Neural progenitor cell (in vitro differentiated cells): Measurements from ENCODE around the gene DAAM2. TPM values are rescaled to one million over a fixed set of nuclear protein-coding genes. Genes with fewer than 3 reads are reported as not detected.

Experiments
- DNase-seq: peaks from one replicate; pipeline ENCODE4 v3.0.0-alpha.2; 2016; ENCODE audit warnings: low spot score
- H2AFZ ChIP-seq: fragments of 200-600 bp; sonication (generic); replicated peaks from 2 replicates; pipeline ENCODE4 v1.6.1; 2016; ENCODE audit warnings: antibody characterized with exemption
- H3F3A ChIP-seq: fragments of 200-600 bp; sonication (generic); 2 replicates; pipeline ENCODE4 v1.6.1; 2016; ENCODE audit warnings: antibody characterized with exemption, low read depth
- H3K27ac ChIP-seq: fragments of 200-600 bp; sonication (generic); 2 replicates; pipeline ENCODE4 v1.5.1; 2016; ENCODE audit warnings: mild to moderate bottlenecking
- H3K27me3 ChIP-seq: fragments of 200-600 bp; sonication (generic); 2 replicates; pipeline ENCODE4 v1.6.1; 2016; ENCODE audit warnings: mild to moderate bottlenecking, moderate library complexity
- H3K36me3 ChIP-seq: fragments of 200-600 bp; sonication (generic); 2 replicates; pipeline ENCODE4 v1.5.1; 2016
- H3K4me1 ChIP-seq: fragments of 200-600 bp; sonication (generic); 2 replicates; pipeline ENCODE4 v1.6.1; 2016; ENCODE audit warnings: mixed run types
- H3K4me2 ChIP-seq: fragments of 200-600 bp; sonication (generic); 2 replicates; pipeline ENCODE4 v1.6.1; 2016
- H3K4me3 ChIP-seq: fragments of 200-600 bp; sonication (generic); 2 replicates; pipeline ENCODE4 v1.5.1; 2016
- H3K79me2 ChIP-seq: fragments of 200-600 bp; sonication (generic); 2 replicates; pipeline ENCODE4 v1.6.1; 2016; ENCODE audit warnings: low read depth
- H3K9ac ChIP-seq: fragments of 200-600 bp; sonication (generic); 2 replicates; pipeline ENCODE4 v1.6.1; 2016
- H3K9me3 ChIP-seq: fragments of 200-600 bp; sonication (generic); 2 replicates; pipeline ENCODE4 v1.5.1; 2016; ENCODE audit warnings: low read depth
- H4K20me1 ChIP-seq: fragments of 200-600 bp; sonication (generic); 2 replicates; pipeline ENCODE4 v1.6.1; 2016; ENCODE audit warnings: low read depth
- H3K27ac Mint-ChIP-seq: 3 replicates; pipeline ENCODE4 v1.8.0; 2021; ENCODE audit warnings: mixed read lengths
- H3K27me3 Mint-ChIP-seq: 2 replicates; pipeline ENCODE4 v1.8.0; 2022; ENCODE audit warnings: low read depth, mild to moderate bottlenecking, inconsistent platforms, moderate library complexity, mixed read lengths; ENCODE audit not compliant: insufficient read depth
- H3K36me3 Mint-ChIP-seq: 3 replicates; pipeline ENCODE4 v1.8.0; 2021; ENCODE audit warnings: mixed read lengths
- H3K4me1 Mint-ChIP-seq: 3 replicates; pipeline ENCODE4 v1.8.0; 2021; ENCODE audit warnings: mixed read lengths
- H3K4me3 Mint-ChIP-seq: 3 replicates; pipeline ENCODE4 v1.8.0; 2021; ENCODE audit warnings: mild to moderate bottlenecking, moderate library complexity, mixed read lengths
- H3K9me3 Mint-ChIP-seq: 3 replicates; pipeline ENCODE4 v1.8.0; 2020; ENCODE audit warnings: mixed read lengths
- EZH2 ChIP-seq: fragments of 200-600 bp; sonication (generic); IDR thresholded peaks from 2 replicates; pipeline ENCODE4 v1.6.1; 2017; ENCODE audit warnings: antibody characterized with exemption, mild to moderate bottlenecking, moderate library complexity
- EZH2phosphoT487 ChIP-seq: fragments of 200-600 bp; sonication (generic); IDR thresholded peaks from 2 replicates; pipeline ENCODE4 v1.6.1; 2017; ENCODE audit warnings: antibody characterized with exemption
- total RNA-seq: library from RNA; depleted of rRNA; stranded (reverse); fragments of >200 nt; gene quantifications from 2 replicates; pipeline ENCODE4 v1.2.3, GENCODE V29; 2015; ENCODE audit warnings: low replicate concordance
- TF ChIP-seq, protein P1 (sequence below): fragments of 200-600 bp; sonication (generic); IDR thresholded peaks from 2 replicates; pipeline ENCODE4 v1.5.1; 2017; ENCODE audit warnings: antibody characterized with exemption, mild to moderate bottlenecking

DAAM2 gene
- total RNA-seq, 1 donor from 2014 or later: 2.1 TPM

DNA sequence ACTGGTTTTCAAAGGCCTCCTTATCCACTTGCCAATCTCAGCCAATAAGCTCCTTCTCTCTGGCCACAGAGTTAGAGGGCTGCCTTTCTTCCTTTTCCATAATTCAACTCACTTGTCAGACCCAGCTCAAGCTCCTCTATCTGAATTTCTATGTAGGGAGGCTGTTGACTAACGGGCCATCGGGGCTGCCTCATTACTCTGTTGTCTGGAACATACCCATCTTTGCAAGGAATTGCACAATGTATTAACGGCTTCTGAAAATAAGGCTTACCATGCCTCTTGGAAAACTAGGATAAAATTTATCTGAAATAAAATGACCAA, 38.5 kb upstream of the DAAM2 start:
- TF ChIP-seq, protein P1, sequence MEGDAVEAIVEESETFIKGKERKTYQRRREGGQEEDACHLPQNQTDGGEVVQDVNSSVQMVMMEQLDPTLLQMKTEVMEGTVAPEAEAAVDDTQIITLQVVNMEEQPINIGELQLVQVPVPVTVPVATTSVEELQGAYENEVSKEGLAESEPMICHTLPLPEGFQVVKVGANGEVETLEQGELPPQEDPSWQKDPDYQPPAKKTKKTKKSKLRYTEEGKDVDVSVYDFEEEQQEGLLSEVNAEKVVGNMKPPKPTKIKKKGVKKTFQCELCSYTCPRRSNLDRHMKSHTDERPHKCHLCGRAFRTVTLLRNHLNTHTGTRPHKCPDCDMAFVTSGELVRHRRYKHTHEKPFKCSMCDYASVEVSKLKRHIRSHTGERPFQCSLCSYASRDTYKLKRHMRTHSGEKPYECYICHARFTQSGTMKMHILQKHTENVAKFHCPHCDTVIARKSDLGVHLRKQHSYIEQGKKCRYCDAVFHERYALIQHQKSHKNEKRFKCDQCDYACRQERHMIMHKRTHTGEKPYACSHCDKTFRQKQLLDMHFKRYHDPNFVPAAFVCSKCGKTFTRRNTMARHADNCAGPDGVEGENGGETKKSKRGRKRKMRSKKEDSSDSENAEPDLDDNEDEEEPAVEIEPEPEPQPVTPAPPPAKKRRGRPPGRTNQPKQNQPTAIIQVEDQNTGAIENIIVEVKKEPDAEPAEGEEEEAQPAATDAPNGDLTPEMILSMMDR: no peak
- no peak for TF ChIP-seq EZH2
- TF ChIP-seq EZH2phosphoT487: no peak
- Histone ChIP-seq H3K27me3 (no peaks in the 10 kb centered on the region), H3K9ac (no peak overlapping the region), H3K36me3 (no peaks in the 10 kb centered on the region), H3K27ac (no peak overlapping the region), H3F3A (no peaks in the 10 kb centered on the region), H3K4me2 (no peak overlapping the region), H3K4me3 (no peak overlapping the region), H3K79me2 (no peaks in the 10 kb centered on the region), H4K20me1 (no peaks in the 10 kb centered on the region), H3K4me1 (no peaks in the 10 kb centered on the region), H3K9me3 (no peaks in the 10 kb centered on the region), H2AFZ (no peak overlapping the region)
- Mint-ChIP-seq H3K9me3 (no peaks in the 10 kb centered on the region), H3K4me3 (no peak overlapping the region), H3K27me3 (peaks cover 2% of the 10 kb centered on the region), H3K4me1 (no peaks in the 10 kb centered on the region), H3K27ac (no peak overlapping the region), H3K36me3 (no peaks in the 10 kb centered on the region)
- DNase-seq: no peak

DNA sequence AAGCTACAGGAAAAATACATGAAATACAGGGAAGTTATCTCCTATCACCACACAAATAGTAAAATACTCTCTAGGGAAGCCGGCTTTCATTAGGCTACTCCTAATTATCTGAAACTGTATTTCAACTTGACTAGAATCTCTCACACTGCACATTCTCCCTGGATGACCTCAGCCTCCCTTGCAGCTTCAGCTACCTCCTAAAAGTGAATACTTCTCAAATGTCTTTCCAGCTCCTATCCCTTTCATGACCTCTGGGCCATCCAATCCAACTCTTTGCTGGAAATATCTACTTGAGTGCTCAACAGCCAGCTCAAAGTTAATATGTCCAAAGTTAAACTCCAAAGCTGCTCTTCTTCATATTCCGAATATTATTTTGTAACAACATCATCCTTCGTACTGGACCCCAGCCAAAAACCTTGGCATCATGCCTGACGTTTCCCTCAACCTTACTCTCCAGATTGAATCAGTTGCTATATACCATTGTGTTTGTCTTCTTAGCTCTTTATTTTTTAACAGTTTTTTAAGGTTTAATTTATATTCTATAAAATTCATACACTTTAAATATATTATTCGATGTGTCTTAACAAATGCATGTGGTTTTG, 37.6 kb upstream of the DAAM2 start:
- no peaks in the 10 kb centered on the region for H3F3A ChIP-seq
- Mint-ChIP-seq H3K36me3 (no peaks in the 10 kb centered on the region), H3K27ac (no peak overlapping the region), H3K27me3 (peaks cover 2% of the 10 kb centered on the region), H3K4me1 (no peaks in the 10 kb centered on the region), H3K9me3 (no peaks in the 10 kb centered on the region), H3K4me3 (no peak overlapping the region)
- H3K4me3 ChIP-seq: no peak overlapping the region
- TF ChIP-seq EZH2phosphoT487 (no peak), EZH2 (no peak)
- TF ChIP-seq, protein P1: no peak
- no peak overlapping the region for H3K9ac ChIP-seq
- H3K4me1 ChIP-seq: no peaks in the 10 kb centered on the region
- H3K27ac ChIP-seq: no peak overlapping the region
- no peaks in the 10 kb centered on the region for H3K79me2 ChIP-seq
- no peaks in the 10 kb centered on the region for H3K36me3 ChIP-seq
- H3K27me3 ChIP-seq: no peaks in the 10 kb centered on the region
- no peaks in the 10 kb centered on the region for H3K9me3 ChIP-seq
- no peak overlapping the region for H2AFZ ChIP-seq
- H4K20me1 ChIP-seq: no peaks in the 10 kb centered on the region
- H3K4me2 ChIP-seq: no peak overlapping the region
- DNase-seq: no peak

DNA sequence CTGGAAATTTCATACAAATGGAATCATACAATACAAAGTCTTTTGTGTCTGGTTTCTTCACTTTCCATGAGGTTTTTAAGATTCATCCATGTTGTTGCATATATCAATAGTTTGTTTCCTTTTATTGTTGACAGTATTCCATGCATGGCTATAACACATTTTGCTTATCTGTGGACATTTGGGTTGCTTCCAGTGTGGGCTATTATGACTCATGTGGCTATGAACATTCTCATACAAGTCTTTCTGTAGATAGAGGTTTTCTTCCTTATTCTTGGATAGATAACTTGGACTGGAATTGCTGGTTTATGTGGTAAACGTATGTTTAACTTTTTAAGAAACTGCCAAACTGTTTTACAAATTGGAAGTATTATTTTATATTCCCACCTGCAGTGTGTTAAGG, 36.9 kb upstream of the DAAM2 start:
- Mint-ChIP-seq H3K9me3 (no peaks in the 10 kb centered on the region), H3K27me3 (peaks cover 2% of the 10 kb centered on the region), H3K36me3 (no peaks in the 10 kb centered on the region), H3K27ac (no peak overlapping the region), H3K4me1 (no peaks in the 10 kb centered on the region), H3K4me3 (no peak overlapping the region)
- no peak for TF ChIP-seq EZH2phosphoT487
- no peak for TF ChIP-seq EZH2
- TF ChIP-seq, protein P1: no peak
- Histone ChIP-seq H3F3A (no peaks in the 10 kb centered on the region), H3K79me2 (no peaks in the 10 kb centered on the region), H3K4me2 (no peak overlapping the region), H2AFZ (no peak overlapping the region), H3K9me3 (no peaks in the 10 kb centered on the region), H3K27ac (no peak overlapping the region), H3K9ac (no peak overlapping the region), H3K36me3 (no peaks in the 10 kb centered on the region), H4K20me1 (no peaks in the 10 kb centered on the region), H3K27me3 (no peaks in the 10 kb centered on the region), H3K4me1 (no peaks in the 10 kb centered on the region), H3K4me3 (no peak overlapping the region)
- no peak for DNase-seq
